Measurements from ENCODE around the gene ENOX2.
A peak's percentile ranks its signal among the peaks of the same experiment; 100 is the strongest.
"Not testable (repeated sequence)": the region's sequence is repeated elsewhere in the genome, so short reads cannot be mapped to it uniquely, and the experiment has no call there.

Gene ENOX2

GRCh38 chrX:130825525-130825924 lies 77.5 kb downstream of the ENOX2 start:
- DNase-seq, result no peak

- DNase-seq, result not testable (repeated sequence)
These were observed 83.6 kb downstream of the ENOX2 start for GRCh38 chrX:130819367-130819766.

GRCh38 chrX:130813932-130814331 lies 89.1 kb downstream of the ENOX2 start:
- DNase-seq, result not testable (repeated sequence)

- no peak for DNase-seq
These were observed 92.4 kb downstream of the ENOX2 start for GRCh38 chrX:130810561-130810960.

- no peak for DNase-seq
These were observed 97.1 kb downstream of the ENOX2 start for GRCh38 chrX:130805903-130806302.

GRCh38 chrX:130803537-130803936 lies 99.5 kb downstream of the ENOX2 start:
- no peak for DNase-seq

- DNase-seq, result no peak
These were observed 101.1 kb downstream of the ENOX2 start for GRCh38 chrX:130801901-130802300.

GRCh38 chrX:130799393-130799792 lies 103.6 kb downstream of the ENOX2 start:
- DNase-seq, result no peak

GRCh38 chrX:130793975-130794374 lies 109.0 kb downstream of the ENOX2 start:
- no peak for DNase-seq

- not testable (repeated sequence) for DNase-seq
These were observed 111.1 kb downstream of the ENOX2 start for GRCh38 chrX:130791870-130792269.

GRCh38 chrX:130789793-130790192 lies 113.2 kb downstream of the ENOX2 start:
- DNase-seq, result no peak

- no peak for DNase-seq
These were observed 114.0 kb downstream of the ENOX2 start for GRCh38 chrX:130788786-130789581.

- DNase-seq, result no peak
These were observed 117.0 kb downstream of the ENOX2 start for GRCh38 chrX:130786030-130786429.

GRCh38 chrX:130778773-130779172 lies 124.2 kb downstream of the ENOX2 start:
- no peak for DNase-seq

GRCh38 chrX:130775849-130776248 lies 127.2 kb downstream of the ENOX2 start:
- no peak for DNase-seq

- peak; percentile 9 to 44 for DNase-seq
These were observed 130.2 kb downstream of the ENOX2 start for GRCh38 chrX:130772776-130773143.

- no peak for DNase-seq
These were observed 130.8 kb downstream of the ENOX2 start for GRCh38 chrX:130772105-130772775.

GRCh38 chrX:130771648-130772047 lies 131.4 kb downstream of the ENOX2 start:
- no peak for DNase-seq

- no peak for DNase-seq
These were observed 131.8 kb downstream of the ENOX2 start for GRCh38 chrX:130771230-130771629.

- no peak for DNase-seq
These were observed 132.4 kb downstream of the ENOX2 start for GRCh38 chrX:130770615-130771014.

- no peak for DNase-seq
These were observed 133.2 kb downstream of the ENOX2 start for GRCh38 chrX:130769835-130770234.

GRCh38 chrX:130758072-130758471 lies 144.9 kb downstream of the ENOX2 start:
- no peak for DNase-seq

GRCh38 chrX:130756233-130756632 lies 146.8 kb downstream of the ENOX2 start:
- DNase-seq, result no peak

GRCh38 chrX:130754353-130754752 lies 148.7 kb downstream of the ENOX2 start:
- DNase-seq, result no peak

Measured in NCI-H1930 (cell line).